ENCODE data around the gene OR52J3.

DNA sequence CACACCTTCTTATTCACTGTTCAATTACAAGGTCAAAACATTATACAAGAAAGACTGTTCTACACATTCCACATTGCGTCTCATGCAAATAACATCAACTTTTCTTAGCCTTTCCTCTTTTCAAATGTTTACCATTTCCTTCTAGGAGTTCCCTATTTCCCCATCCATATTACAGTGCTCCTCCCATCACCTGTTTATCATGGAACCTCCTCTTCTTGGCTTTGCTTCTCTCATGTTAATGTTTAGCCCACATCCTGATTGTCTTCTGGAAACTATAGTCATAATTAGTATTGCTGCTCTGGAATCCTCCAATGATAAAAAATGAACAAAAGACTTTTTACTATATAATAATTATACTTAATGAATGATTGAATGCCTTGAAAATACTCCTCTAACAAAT, 44.3 kb downstream of the OR52J3 start:
- no peak for TF ChIP-seq TCF7L2 (IDR thresholded peaks at IDR 0.05; ENCODE audit: low read depth, low read length)
- TF ChIP-seq CTCF (IDR thresholded peaks at IDR 0.05): no peak
